ENCODE measurements around the gene LSAMP. TPM values are rescaled to one million over a fixed set of nuclear protein-coding genes. Genes with fewer than 3 reads are reported as not detected.

Gene LSAMP
- total and polyA plus RNA-seq, 2 experiments from 2014 or later = 2.0 to 2.9 TPM

- Histone ChIP-seq H3K4me3 (no peak overlapping the region), H4K20me1 (replicated peaks; ENCODE audit: insufficient read depth) (no peaks in the 10 kb centered on the region), H3K79me2 (replicated peaks; ENCODE audit: insufficient read depth) (no peaks in the 10 kb centered on the region), H3F3A (replicated peaks; ENCODE audit: low read depth) (no peaks in the 10 kb centered on the region), H3K27ac (ENCODE audit: low read depth) (no peak overlapping the region), H3K9me2 (ENCODE audit: insufficient read depth) (no peaks in the 10 kb centered on the region; the same call in 1 of the 2 replicates), H2AFZ (no peak overlapping the region), H3K4me2 (no peak overlapping the region), H3K27me3 (ENCODE audit: insufficient read depth) (no peaks in the 10 kb centered on the region), H3K36me3 (ENCODE audit: insufficient read depth) (no peaks in the 10 kb centered on the region), H3K4me1 (ENCODE audit: insufficient read depth) (no peaks in the 10 kb centered on the region)
- H3K9me3 Mint-ChIP-seq = no peaks in the 10 kb centered on the region
- H3K27me3 Mint-ChIP-seq (ENCODE audit: insufficient read depth, low read depth, poor library complexity) = peaks cover 3% of the 10 kb centered on the region
- no peaks in the 10 kb centered on the region for H3K4me1 Mint-ChIP-seq
- TF ChIP-seq CREB1 (CRISPR knock-in tag; IDR thresholded peaks at IDR 0.05; ENCODE audit: low read depth) = no peak
- TF ChIP-seq JUNB (IDR thresholded peaks at IDR 0.05; ENCODE audit: unreplicated experiment) = no peak
- TF ChIP-seq CTCF (conservative IDR thresholded peaks at IDR 0.05; ENCODE audit: low read depth in 2 of 2) = no peak
- TF ChIP-seq EZH2 (IDR thresholded peaks at IDR 0.05; ENCODE audit: low read depth, unreplicated experiment) = no peak
- no peak for TF ChIP-seq ETS1 (IDR thresholded peaks at IDR 0.05)
- TF ChIP-seq ZNF331 (CRISPR knock-in tag; IDR thresholded peaks at IDR 0.05; ENCODE audit: low read depth) = no peak
- no peak for TF ChIP-seq EZH2phosphoT487 (IDR thresholded peaks at IDR 0.05; ENCODE audit: unreplicated experiment)
- no peak for TF ChIP-seq POLR2AphosphoS5 (IDR thresholded peaks at IDR 0.05; ENCODE audit: low read depth)
- TF ChIP-seq, protein P1, sequence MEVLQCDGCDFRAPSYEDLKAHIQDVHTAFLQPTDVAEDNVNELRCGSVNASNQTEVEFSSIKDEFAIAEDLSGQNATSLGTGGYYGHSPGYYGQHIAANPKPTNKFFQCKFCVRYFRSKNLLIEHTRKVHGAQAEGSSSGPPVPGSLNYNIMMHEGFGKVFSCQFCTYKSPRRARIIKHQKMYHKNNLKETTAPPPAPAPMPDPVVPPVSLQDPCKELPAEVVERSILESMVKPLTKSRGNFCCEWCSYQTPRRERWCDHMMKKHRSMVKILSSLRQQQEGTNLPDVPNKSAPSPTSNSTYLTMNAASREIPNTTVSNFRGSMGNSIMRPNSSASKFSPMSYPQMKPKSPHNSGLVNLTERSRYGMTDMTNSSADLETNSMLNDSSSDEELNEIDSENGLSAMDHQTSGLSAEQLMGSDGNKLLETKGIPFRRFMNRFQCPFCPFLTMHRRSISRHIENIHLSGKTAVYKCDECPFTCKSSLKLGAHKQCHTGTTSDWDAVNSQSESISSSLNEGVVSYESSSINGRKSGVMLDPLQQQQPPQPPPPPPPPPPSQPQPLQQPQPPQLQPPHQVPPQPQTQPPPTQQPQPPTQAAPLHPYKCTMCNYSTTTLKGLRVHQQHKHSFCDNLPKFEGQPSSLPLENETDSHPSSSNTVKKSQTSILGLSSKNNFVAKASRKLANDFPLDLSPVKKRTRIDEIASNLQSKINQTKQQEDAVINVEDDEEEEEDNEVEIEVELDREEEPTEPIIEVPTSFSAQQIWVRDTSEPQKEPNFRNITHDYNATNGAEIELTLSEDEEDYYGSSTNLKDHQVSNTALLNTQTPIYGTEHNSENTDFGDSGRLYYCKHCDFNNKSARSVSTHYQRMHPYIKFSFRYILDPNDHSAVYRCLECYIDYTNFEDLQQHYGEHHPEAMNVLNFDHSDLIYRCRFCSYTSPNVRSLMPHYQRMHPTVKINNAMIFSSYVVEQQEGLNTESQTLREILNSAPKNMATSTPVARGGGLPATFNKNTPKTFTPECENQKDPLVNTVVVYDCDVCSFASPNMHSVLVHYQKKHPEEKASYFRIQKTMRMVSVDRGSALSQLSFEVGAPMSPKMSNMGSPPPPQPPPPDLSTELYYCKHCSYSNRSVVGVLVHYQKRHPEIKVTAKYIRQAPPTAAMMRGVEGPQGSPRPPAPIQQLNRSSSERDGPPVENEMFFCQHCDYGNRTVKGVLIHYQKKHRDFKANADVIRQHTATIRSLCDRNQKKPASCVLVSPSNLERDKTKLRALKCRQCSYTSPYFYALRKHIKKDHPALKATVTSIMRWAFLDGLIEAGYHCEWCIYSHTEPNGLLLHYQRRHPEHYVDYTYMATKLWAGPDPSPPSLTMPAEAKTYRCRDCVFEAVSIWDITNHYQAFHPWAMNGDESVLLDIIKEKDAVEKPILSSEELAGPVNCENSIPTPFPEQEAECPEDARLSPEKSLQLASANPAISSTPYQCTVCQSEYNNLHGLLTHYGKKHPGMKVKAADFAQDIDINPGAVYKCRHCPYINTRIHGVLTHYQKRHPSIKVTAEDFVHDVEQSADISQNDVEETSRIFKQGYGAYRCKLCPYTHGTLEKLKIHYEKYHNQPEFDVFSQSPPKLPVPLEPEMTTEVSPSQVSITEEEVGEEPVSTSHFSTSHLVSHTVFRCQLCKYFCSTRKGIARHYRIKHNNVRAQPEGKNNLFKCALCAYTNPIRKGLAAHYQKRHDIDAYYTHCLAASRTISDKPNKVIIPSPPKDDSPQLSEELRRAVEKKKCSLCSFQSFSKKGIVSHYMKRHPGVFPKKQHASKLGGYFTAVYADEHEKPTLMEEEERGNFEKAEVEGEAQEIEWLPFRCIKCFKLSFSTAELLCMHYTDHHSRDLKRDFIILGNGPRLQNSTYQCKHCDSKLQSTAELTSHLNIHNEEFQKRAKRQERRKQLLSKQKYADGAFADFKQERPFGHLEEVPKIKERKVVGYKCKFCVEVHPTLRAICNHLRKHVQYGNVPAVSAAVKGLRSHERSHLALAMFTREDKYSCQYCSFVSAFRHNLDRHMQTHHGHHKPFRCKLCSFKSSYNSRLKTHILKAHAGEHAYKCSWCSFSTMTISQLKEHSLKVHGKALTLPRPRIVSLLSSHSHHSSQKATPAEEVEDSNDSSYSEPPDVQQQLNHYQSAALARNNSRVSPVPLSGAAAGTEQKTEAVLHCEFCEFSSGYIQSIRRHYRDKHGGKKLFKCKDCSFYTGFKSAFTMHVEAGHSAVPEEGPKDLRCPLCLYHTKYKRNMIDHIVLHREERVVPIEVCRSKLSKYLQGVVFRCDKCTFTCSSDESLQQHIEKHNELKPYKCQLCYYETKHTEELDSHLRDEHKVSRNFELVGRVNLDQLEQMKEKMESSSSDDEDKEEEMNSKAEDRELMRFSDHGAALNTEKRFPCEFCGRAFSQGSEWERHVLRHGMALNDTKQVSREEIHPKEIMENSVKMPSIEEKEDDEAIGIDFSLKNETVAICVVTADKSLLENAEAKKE (CRISPR knock-in tag; IDR thresholded peaks at IDR 0.05) = no peak
- no peak for TF ChIP-seq NANOG (IDR thresholded peaks at IDR 0.05; ENCODE audit: borderline replicate concordance)
- no peak for TF ChIP-seq STAT1 (IDR thresholded peaks at IDR 0.05; ENCODE audit: unreplicated experiment)
- TF ChIP-seq REST (IDR thresholded peaks at IDR 0.05; ENCODE audit: unreplicated experiment) = no peak
- no peak for TF ChIP-seq ZNF114 (CRISPR knock-in tag; IDR thresholded peaks at IDR 0.05)
- ATAC-seq (no peak), DNase-seq (ENCODE audit: low spot score) (no peak)
- no peak overlapping the region for H3K27ac Mint-ChIP-seq
- H3K4me3 Mint-ChIP-seq = no peak overlapping the region
- H3K36me3 Mint-ChIP-seq (ENCODE audit: low read depth) = no peaks in the 10 kb centered on the region
These were observed 368.2 kb downstream of the LSAMP start for GRCh38 chr3:116077059-116077458.
